OCI-LY1 (cell line): Measurements from ENCODE around the gene INPP5A.

Experiments used
- CTCF ChIP-seq: fragments of 200-600 bp; sonication (generic), shearing (Covaris generic); IDR thresholded peaks from 2 replicates; pipeline ENCODE4 v1.5.1; 2017; ENCODE audit warnings: mild to moderate bottlenecking, antibody characterized with exemption, low read length, moderate library complexity, mixed read lengths
- EZH2 ChIP-seq: fragments of 200-600 bp; sonication (generic), shearing (Covaris generic); IDR thresholded peaks from 2 replicates; pipeline ENCODE4 v1.8.0; 2017; ENCODE audit warnings: borderline replicate concordance, mixed run types, mild to moderate bottlenecking, antibody characterized with exemption, low read length, moderate library complexity, mixed read lengths

GRCh38 chr10:132690401-132690800 lies 152.8 kb downstream of the INPP5A start:
- TF ChIP-seq CTCF (no peak), EZH2 (no peak)
